Activated CD8-positive, alpha-beta memory T cell treated with anti-CD3 and anti-CD28 coated beads, Interleukin-2, amount 50 U/mL, for 48 hours (primary cell): Measurements from ENCODE around the gene ZNHIT6.
"Not testable (repeated sequence)": the region's sequence is repeated elsewhere in the genome, so short reads cannot be mapped to it uniquely, and the experiment has no call there.

ENCODE experiments used
- DNase-seq: peaks from one replicate; pipeline ENCODE4 v3.0.0-alpha.2; 2020

The ZNHIT6 gene, protein sequence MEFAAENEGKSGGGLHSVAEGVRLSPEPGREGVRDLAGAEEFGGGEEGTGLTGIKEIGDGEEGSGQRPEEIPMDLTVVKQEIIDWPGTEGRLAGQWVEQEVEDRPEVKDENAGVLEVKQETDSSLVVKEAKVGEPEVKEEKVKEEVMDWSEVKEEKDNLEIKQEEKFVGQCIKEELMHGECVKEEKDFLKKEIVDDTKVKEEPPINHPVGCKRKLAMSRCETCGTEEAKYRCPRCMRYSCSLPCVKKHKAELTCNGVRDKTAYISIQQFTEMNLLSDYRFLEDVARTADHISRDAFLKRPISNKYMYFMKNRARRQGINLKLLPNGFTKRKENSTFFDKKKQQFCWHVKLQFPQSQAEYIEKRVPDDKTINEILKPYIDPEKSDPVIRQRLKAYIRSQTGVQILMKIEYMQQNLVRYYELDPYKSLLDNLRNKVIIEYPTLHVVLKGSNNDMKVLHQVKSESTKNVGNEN

DNA sequence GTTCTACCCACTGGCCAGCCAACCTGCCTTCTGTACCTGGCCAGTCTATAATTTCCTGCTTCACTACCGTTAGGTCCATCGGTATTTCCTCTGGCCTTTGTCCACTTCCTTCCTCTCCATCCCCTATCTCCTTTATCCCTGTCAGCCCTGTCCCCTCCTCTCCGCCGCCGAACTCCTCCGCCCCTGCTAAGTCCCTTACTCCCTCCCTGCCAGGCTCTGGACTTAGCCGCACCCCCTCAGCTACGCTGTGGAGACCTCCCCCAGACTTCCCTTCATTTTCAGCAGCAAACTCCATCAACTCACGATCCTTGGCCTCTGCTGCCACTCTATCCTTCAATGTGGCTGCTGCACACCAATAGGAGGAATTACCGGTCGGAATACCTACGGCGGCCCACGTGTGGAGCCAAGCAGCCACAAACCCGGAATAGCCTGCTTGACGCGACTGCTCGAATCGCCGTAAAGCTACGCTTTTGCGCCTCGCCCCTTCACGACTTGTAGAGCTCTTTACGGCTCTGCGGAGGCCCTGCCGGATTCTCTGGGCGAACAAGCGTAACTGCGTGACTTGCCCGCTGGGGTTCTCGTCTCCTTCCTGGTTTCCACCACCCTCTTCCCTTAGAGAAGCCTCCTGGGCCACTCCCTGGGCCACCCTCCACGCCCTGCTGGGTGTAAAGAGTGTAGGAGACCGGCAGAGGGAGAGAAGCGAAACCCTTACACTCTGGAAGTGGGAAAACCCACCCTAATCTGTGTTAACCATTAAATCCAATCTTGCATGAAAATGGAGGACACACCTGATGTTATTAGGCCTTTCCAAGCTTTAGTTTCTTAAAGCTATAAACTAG is at the start of gene ZNHIT6:
Gene ZNHIT6, minus strand, starts transcription at position 444 of the 839 bp plus-strand sequence. Its CDS starts 149 bp downstream, at position 295.
- DNase-seq: peak; percentile 88

DNA sequence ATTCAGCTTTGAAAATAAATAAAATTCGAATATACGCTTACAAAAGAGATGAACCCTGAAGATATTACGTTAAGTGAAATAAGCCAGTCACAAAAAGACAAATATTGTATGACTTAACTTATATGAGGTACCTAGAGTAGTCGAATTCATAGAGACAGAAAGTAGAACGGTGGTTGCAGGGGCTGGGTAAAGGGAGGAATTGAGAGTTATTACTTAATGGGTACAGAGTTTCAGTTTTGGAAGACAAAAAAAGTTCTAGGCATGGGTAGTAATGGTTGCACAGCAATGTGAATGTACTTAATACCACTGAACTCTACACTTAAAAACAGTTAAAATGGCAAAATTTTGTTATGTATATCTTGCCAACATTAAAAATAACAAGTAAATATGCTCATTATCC is 48.6 kb upstream of the ZNHIT6 start:
- no peak for DNase-seq

DNA sequence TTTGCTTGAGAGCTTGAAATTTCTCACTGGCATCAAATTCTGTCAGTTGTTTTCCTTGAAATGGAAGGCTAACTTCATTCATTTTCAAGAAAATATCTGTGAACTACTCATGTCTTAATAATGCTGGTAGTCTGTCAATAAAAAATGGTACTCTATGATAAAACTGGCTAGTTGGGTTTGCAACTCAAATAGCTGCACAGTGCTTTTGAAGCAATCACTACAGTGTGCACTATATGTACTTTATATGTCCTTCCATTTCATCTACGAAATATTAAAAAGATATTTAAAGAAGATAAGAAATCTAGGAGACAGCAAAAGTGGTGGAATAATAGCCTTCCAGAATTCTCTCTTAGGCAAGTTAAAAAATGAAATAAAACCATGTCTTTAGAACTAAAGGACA is 39.9 kb upstream of the ZNHIT6 start:
- DNase-seq: no peak

DNA sequence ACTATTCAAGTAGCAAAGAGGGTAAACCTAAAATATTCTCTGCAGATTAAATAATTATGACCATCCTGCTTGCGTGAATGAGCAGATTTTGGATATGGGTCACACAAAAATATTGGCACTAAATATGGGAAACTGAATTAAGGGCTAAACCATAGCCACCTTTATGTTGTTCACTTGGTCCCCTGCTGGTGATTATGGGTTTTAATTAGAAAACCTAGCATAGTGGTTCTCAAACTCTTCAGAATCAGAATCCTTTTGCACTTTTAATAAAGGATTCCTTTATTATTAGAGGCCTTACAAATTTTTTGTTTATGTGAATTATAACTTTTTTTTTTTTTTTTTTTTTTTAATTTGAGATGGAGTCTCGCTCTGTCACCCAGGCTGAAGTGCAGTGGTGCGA is 38.5 kb upstream of the ZNHIT6 start:
- no peak for DNase-seq

DNA sequence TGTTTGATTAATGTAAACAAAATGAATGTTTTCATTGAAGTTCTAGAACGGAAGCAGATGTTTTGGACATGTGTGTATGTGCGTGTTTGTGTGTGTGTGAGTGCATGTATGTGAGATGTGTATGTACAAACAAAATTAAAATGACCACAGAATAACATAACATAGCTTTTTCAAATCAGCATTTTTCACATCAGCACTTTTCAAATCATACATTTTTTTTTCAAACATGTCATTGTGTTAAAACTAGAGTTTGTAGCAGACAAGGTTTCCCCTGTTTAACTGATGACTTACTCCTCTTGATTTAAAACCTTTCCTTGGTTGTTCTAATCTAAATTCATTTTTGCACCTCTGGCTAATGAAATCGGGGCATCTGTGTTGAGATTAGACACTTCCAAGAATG is 35.6 kb upstream of the ZNHIT6 start:
- DNase-seq: no peak

DNA sequence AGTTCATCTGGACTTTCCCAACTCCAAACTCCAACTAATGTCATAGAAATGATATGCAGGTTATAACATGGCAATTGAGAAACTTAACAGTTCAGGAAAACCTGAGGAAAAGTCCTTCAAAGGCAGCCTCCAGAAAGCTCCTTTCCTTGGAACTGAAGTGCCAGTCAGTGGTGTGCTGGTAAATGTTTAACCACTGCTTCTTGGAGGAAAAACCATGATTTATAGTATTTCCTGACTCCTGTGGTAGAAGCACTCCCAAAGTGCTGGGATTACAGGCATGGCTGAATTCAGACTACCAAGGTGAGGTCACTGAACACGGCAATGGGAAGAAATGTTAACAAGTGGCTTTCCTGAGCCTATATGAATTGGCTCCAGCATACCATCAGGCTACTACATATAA is 26.7 kb upstream of the ZNHIT6 start:
- DNase-seq: no peak

DNA sequence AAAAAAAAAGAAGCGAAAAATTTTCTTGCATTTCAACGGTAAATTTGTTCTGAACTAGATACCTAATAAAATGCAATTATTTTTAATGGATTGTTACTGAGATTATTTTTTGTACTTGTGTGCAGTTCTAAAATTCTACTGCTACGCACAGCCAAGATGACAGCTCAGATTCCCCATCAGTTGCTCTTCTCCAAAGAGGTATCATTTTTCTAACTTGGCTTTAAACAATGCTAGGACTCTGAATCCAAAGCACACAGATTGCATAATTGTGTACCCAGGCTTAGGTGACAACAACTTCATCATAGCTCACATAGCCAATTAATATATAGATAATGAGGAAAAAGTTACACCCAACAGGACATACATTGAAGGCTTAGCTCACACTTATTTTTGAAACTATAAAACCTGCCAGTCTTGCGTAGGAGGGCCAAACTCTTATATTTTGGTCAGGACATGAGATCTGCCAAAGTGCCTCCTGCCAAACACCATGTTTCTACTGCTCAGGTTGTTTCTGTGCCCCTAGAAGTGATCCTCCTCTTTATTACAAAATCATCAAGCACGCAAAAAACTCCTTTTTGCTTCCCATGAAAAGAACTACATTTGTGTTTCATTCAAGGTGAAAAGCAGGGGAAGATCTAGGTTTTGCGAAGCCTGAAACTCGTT is 10.6 kb upstream of the ZNHIT6 start:
- no peak for DNase-seq

DNA sequence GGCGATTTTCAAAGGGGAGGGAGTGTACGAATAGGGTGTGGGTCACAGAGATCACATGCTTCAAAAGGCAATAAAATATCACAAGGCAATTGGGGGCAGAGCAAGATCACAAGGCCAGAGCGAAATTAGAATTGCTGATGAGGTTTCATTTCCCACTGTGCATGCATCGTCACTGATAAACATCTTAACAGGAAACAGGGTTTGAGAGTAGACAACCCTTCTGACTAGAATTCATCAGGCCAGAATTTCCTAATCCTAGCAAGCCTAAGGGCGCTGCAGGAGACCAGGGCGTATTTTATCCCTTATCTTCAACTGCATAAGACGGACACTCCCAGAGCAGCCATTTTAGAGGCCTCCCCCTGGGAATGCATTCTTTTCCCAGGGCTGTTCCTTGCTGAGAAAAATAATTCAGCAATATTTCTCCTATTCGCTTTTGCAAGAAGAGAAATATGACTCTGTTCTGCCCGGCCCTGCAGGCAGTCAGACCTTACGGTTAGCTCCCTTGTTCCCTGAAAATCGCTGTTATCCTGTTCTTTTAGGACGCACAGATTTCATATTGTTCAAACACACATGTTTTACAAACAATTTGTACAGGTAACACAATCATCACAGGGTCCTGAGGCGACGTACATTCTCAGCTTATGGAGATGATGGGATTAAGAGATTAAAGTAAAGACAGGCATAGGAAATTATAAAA is 6.3 kb upstream of the ZNHIT6 start:
- DNase-seq: not testable (repeated sequence)

DNA sequence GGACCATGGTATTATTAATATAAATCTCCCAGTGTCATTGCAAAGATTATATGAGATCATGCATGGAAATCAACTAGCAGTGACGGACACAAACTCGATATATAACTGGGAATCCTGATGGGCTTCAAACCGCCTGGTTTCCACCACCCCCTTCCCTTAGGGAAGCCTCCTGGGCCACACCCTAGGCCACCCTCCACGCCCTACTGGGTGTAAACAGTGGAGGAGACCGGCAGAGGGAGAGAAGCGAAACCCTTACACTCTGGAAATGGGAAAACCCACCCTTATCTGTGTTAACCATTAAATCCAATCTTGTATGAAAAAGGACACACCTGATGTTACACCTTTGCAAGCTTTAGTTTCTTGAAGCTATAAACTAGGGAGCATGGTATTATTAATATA is 595 bp upstream of the ZNHIT6 start:
- no peak for DNase-seq

DNA sequence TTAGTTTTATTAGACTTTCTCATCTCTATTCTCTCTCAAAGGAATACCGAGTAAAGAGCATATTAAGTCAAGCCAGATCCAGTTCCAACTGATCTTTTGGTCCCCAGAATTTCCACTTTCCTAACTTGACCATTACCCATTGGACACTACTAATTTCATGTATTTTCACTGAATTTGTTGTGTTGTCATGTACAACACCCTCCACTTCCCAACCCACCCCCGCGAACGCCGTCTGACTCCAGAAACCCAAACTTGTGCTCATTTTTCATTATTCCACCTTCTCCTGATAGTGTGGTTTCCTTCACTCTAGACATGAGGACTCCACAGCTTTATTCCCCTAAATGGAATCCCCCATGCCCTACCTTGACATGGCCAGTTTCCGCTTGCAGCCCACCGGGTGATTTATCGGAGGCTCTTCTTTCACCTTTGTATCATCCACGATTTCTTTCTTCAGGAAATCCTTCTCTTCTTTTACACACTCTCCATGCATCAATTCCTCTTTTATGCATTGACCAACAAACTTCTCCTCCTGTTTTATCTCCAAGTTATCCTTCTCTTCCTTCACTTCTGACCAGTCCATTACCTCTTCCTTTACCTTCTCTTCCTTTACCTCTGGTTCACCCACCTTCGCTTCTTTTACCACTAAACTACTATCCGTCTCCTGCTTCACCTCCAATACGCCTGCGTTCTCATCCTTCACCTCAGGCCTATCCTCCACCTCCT is 805 bp downstream of the ZNHIT6 start:
- no peak for DNase-seq

DNA sequence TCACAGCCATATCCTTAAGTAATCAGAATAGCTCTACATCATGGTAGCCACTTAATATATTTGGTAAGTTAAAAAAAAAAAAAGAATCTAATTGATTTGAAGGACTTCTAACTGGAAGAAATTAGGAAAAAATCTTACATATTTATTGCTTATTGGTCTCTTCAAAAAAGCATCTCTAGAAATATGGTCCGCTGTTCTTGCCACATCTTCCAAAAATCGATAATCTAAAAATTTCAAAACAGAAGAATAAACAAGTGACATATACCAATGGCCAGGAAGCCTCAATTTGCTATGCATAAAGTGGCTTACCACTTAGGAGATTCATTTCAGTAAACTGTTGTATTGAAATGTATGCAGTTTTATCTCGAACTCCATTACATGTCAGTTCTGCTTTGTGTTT is 2.3 kb downstream of the ZNHIT6 start:
- DNase-seq: no peak

DNA sequence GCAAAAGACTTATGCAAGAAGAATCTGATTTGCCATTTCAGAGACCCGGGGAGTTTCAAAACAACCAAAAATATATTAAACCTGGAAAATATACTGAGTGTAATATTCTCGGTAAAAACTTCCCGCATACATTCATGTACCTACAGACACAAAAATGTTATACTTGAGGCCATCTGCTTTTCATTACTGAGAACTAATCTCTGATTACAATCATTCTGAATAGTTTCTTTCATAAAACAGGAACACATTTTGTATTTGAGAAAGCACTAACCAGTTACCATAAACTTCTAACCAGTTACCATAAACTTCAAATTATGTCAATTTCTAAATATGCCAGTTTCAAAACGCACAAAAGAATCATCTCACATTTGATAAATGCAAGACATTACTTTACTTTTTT is 7.8 kb downstream of the ZNHIT6 start:
- DNase-seq: no peak

DNA sequence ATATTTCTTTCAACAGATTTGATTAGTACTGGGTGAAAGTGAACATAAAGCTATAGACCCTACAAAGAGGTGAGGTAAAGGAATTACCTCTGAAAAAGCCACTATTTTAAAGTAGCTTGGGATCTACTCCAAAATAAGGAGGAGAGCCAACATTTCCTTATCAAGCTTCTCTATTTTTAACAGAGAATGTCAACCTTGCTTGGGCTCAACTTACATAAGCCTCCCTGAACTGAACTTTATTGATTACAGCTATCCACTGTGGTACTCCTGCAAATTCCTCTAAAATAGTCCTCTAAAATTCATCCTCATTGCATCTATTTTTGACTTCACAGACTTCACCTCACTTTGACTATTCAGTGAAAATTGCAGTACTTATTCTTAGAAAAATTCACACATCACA is 10.3 kb downstream of the ZNHIT6 start:
- DNase-seq: no peak

DNA sequence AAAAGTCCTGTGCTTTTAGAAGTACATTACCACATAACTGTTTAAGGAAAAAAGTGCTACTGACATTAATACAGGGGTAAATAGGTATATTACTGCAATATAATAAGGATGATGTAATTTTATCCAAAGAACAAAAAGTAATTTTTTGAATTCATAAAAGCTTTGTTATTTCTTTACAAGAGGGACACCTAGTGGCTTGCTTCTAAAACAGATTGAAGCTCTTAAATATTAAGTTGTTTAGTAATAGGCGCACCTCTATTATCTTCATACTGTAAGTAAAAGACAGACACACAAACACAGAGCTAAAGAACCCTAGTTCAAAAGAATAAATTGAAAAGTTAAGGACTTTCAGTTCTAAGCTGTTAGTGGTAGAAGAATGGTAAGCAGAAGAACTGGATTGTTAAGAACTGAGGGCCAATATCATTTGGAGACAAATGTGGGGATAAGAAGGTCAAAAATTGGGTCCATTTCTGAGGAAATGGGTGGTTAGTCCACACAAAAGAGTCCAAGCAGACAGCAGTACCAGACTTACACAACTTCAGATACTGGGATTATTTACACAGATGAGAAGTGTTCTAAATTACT is 15.4 kb downstream of the ZNHIT6 start:
- DNase-seq: no peak

DNA sequence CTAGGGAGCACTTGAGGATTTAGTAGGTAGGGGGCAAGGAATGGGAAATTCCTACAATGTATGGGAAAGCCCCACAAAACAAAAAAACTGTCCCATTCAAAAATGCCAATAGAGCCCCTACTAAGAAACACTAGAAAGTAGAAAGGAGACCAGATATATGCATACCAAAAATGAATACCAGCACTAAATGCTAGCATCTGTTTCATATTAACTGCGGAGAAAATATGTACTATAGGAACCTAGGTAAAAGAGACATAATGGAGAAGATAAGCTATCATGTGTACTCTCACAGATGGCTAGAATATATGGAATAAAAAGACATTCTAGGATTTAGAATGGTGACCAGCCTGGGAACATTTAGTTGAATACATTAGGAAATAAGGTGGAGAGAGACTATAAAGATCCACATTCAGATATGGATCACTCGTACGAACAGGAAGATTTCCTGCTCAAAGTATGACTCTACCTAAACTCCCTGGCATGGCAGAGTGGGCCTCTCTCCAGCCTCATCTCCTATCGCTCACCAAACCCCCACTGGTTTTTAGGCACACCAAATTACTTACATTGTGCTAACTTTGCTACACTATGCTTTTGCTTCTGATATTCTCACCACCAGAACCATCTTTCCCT is 18.3 kb downstream of the ZNHIT6 start:
- DNase-seq: no peak

DNA sequence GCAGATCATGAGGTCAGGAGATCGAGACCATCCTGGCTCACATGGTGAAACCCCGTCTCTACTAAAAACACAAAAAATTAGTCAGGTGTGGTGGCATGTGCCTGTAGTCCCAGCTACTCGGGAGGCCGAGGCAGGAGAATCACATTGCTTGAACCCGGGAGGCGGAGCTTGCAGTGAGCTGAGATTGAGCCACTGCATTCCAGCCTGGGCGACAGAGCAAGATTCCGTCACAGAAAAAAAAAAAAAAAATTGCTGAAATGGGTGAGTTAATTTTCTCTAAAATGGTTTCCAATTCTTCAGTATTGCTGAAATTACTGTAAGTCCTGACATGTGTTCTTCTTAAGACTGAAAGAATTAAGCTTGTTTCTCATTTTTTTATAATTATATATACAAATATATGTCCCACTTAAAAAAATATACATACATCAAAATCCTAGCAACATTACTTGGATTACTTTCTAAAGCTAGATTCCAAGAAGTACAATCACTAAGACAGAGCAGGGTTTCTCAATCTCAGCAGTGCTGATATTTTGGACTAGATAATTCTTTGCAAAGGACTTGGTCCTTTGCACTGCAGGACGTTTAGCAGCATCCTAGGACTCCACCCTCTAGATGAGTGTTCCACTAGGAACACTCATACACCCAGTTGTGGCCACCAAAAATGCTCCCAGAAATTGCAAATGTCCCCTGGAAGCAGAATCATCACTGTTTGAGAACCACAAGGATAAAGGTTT is 24.8 kb downstream of the ZNHIT6 start:
- no peak for DNase-seq

DNA sequence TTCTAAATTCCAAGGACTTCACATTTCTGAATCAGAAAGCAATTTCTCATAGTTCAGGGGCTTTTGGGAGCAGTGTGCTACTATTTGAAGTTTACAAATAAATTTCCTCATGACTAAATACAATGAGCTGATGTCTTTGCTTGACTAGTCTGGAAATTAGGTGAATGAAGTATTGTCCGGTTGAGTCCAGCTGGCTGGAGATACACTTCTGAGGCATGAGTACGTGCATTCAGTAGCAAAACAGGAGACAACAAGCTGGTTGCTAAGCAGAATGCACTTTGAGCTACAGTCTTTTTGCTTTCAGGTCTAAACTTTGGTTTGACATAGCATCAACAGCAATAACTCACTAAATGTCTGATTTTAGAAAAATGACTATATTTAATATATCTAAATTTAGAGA is 27.1 kb downstream of the ZNHIT6 start:
- no peak for DNase-seq

DNA sequence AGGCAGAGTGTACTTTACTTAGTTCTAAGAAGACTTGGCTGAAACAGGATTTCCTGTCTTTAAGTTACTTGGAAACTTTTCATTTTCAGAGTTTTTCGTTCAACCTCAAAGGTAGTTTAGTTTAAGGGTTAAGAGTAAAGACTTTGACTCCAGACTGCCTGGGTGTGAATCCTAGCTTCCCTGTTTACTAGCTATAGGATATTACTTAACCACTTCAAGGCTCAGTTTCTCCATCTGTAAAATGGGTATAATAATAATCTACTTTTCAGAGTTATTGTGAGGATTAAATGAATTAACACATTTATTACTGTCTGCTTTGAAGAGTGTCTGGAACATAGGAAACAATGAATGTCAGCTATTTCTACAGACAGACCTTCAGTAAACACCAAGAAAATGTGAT is 30.0 kb downstream of the ZNHIT6 start:
- no peak for DNase-seq

DNA sequence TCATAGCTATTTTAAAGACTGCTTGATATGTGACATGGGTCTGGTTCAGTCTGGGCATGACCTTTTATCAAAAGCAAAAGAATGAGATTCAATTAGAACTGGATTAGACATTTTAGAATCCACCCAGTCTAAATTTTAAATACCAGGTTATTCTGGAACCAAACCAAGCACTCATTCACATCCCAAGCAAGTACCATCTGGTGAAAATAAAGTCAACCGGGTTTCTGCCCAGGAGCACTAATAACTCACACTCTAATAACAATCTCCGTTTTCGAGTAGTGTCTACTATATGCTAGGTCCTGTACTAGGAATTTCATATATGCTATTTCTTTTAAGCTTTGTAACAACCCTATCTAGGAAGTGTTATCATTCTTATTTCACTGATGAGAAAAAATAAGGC is 30.6 kb downstream of the ZNHIT6 start:
- no peak for DNase-seq

DNA sequence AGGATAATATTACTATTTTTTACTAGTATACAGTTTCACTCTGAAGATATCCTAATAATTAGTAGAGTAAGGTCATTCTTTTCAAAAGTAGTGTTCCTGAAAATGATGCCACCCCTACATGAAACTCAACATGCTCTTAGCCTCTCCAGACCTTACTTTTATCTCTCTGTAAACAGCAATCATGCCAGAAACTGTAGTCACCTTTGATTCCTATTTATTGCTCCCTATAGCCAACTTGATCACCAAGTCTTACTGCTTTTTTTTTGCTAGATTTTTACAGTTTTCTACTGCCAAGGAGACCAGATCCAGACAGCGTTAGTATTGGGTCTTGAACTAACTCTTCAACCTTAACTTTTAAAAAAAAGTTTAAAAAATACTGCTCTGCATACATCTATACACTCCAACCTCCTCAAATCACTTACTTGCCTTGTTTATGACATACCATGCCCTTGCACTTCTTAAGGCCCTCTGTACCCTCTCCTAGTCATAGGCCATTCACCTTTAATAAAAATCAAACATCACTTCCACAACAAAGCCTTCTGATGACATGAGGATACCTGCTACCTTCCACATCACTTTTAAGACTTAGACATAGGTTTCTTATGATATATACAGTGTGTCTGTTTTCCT is 36.1 kb downstream of the ZNHIT6 start:
- no peak for DNase-seq
